Measurements from ENCODE around the gene CTSS.

CTSS gene

DNA sequence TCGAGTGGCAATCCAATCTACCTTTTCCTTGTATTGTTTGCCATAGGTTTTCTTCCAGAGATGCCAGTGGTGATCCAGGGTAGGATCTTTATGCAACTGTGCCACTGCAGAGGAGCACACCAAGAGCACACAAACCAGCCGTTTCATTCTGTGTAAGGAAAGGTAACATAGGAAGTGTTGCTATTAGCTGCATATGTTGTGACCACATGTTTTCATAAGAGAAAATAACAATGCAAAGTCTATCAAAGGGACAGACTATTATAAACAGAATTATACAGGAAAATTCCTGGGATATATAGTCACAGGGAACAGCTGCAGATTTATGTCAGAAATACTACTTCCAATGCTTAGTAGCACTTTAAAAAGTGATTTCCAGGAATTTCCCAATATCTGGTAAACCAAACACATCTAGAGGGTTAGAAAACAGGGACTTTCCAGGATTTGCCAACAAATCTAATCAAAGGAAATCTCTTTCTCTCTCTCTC lies 919 bp downstream of the CTSS start:
- DNase-seq (ENCODE audit: low spot score in 2 of 2) (no peak), ATAC-seq (replicated peaks; ENCODE audit: extremely low read depth, poor library complexity, severe bottlenecking) (peak; percentile 63)
- peaks cover 5% of the 10 kb centered on the region for H3K36me3 Mint-ChIP-seq (ENCODE audit: insufficient read depth)
- peaks cover 57% of the 10 kb centered on the region for H3K4me1 Mint-ChIP-seq
- no peaks in the 10 kb centered on the region for H3K9me3 Mint-ChIP-seq
- peak overlapping the region; percentile 93 for H3K4me3 Mint-ChIP-seq
- H3K27me3 Mint-ChIP-seq: no peaks in the 10 kb centered on the region
- H3K27ac Mint-ChIP-seq (ENCODE audit: low read depth): peak overlapping the region; percentile 99

DNA sequence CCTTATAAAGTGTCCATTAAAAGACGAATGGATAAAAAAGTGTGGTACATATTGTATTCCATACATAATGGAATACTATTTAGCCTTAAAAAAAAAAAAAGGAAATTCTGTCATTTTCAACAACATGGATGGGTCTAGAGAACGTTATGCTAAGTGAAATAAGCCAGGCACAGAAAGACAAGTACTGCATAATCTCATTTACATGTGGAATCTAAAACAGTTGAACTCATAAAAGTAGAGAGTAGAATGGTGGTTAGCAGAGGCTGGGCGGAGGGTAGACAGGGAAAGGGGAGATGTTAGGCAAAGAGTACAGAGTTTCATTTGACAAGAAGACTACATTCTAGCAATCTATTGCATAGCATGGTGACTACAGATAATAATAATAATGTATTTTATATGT lies 2.6 kb downstream of the CTSS start:
- peak overlapping the region; percentile 50 for H3K4me3 Mint-ChIP-seq
- H3K36me3 Mint-ChIP-seq (ENCODE audit: insufficient read depth): peaks cover 12% of the 10 kb centered on the region
- H3K4me1 Mint-ChIP-seq: peaks cover 64% of the 10 kb centered on the region

DNA sequence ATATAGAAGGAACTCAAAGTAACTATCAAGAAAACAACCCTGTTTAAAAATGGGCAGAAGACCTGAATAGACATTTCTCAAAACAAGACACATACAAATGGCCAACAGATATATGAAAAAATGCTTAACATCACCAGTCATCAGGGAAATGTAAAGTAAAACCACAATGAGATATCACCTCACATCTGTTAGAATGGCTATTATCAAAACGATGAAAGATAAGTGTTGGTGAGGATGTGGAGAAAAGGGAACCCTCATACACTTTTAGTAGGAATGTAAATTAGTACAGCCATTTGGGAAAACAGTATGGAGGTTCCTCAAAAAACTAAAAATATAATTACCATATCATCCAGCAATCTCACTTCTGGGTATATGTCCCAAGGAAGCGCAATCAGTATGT lies 3.0 kb downstream of the CTSS start:
- H3K36me3 Mint-ChIP-seq (ENCODE audit: insufficient read depth): peaks cover 17% of the 10 kb centered on the region
- no peak overlapping the region for H3K27ac Mint-ChIP-seq (ENCODE audit: low read depth)
- H3K4me3 Mint-ChIP-seq: peak overlapping the region; percentile 50
- DNase-seq (ENCODE audit: low spot score in 2 of 2) (no peak), ATAC-seq (replicated peaks; ENCODE audit: extremely low read depth, poor library complexity, severe bottlenecking) (no peak)
- H3K27me3 Mint-ChIP-seq: no peaks in the 10 kb centered on the region
- H3K9me3 Mint-ChIP-seq: no peaks in the 10 kb centered on the region
- H3K4me1 Mint-ChIP-seq: peaks cover 64% of the 10 kb centered on the region

More for the DNA sequence above, 2.6 kb downstream of the CTSS start:
- ATAC-seq (replicated peaks; ENCODE audit: extremely low read depth, poor library complexity, severe bottlenecking) (no peak), DNase-seq (ENCODE audit: low spot score in 2 of 2) (no peak)
- Mint-ChIP-seq H3K27ac (ENCODE audit: low read depth) (no peak overlapping the region), H3K27me3 (no peaks in the 10 kb centered on the region), H3K9me3 (no peaks in the 10 kb centered on the region)

DNA sequence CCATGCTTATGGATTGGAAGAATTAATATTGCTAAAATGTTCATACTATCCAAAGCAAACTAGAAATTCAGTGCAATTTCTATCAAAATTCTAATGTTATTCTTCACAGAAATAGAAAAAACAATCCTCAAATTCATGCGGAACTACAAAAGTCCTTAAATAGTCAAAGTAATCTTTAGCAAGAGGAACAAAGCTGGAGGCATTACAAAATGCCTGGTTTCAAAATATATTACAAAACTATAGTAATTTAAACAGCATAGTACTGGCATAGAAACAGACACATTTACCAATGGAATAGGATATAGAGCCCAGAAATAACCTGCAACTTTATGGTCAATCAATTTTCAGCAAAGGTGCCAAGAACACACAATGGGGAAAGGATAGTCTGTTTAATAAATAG lies 3.8 kb downstream of the CTSS start:
- H3K4me1 Mint-ChIP-seq: peaks cover 64% of the 10 kb centered on the region

DNA sequence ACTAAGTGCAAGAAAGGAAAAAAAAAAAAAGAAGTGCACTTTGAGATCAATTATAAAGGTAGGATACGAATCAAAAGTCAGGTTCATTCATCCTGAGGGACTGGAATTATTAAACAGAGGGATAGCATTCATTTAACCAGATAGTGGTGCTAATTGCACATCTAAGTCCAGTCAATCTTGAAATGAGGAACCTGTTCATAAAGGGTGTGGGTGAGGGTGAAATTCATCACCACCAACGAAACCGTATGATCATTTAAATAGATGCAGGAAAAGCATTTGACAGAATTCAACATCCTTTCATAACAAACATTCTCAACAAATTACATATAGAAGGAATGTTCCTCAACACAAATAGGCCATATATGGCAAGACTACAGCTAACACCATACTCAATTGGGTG lies 5.6 kb downstream of the CTSS start:
- H3K36me3 Mint-ChIP-seq (ENCODE audit: insufficient read depth): peaks cover 28% of the 10 kb centered on the region
- H3K9me3 Mint-ChIP-seq: no peaks in the 10 kb centered on the region
- DNase-seq (ENCODE audit: low spot score in 2 of 2): no peak
- peaks cover 54% of the 10 kb centered on the region for H3K4me1 Mint-ChIP-seq
- H3K27ac Mint-ChIP-seq (ENCODE audit: low read depth): no peak overlapping the region
- no peaks in the 10 kb centered on the region for H3K27me3 Mint-ChIP-seq
- no peak overlapping the region for H3K4me3 Mint-ChIP-seq
- ATAC-seq (replicated peaks; ENCODE audit: extremely low read depth, poor library complexity, severe bottlenecking): no peak

More for the DNA sequence above, 3.8 kb downstream of the CTSS start:
- peak overlapping the region; percentile 50 for H3K4me3 Mint-ChIP-seq
- H3K9me3 Mint-ChIP-seq: no peaks in the 10 kb centered on the region
- DNase-seq (ENCODE audit: low spot score in 2 of 2): no peak
- H3K27me3 Mint-ChIP-seq: no peaks in the 10 kb centered on the region
- ATAC-seq (replicated peaks; ENCODE audit: extremely low read depth, poor library complexity, severe bottlenecking): no peak
- peaks cover 22% of the 10 kb centered on the region for H3K36me3 Mint-ChIP-seq (ENCODE audit: insufficient read depth)
- no peak overlapping the region for H3K27ac Mint-ChIP-seq (ENCODE audit: low read depth)

DNA sequence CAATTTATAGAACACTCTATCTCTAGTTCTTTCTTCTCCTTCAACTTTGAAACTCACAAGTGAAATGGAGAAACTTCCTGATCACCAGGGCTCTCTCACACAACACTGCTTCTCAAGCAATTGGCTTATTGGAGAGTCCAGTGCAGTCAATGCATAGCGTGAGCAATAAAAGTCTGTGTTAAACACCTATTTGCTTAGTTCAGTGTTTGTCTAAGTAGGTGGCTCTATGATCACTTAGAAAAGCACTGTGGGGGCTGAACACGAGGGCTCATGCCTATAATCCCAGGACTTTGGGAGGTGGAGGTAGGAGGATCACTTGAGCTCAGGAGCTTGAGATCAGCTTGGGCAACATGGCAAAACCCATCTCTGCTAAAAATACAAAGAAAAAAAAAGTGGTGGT lies 12.2 kb downstream of the CTSS start:
- H3K36me3 Mint-ChIP-seq (ENCODE audit: insufficient read depth): peaks cover 69% of the 10 kb centered on the region
- H3K27ac Mint-ChIP-seq (ENCODE audit: low read depth): no peak overlapping the region

DNA sequence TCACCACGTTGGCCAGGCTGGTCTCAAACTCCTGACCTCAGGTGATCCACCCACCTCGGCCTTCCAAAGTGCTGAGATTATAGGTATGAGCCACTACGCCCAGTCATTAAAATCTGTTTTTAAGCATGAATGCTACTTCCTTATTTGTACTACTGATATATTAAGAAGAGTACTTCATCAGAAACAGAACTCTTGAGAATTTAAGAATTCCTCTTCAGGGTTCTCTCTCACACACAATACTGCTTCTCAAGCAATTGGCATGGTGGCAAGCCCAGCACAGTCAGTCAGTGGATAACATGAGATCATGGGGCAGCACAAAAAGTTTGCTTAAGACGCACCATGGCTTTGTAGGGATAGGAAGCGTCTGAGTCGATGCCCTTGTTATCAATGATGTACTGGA lies 14.1 kb downstream of the CTSS start:
- DNase-seq (ENCODE audit: low spot score in 2 of 2) (no peak), ATAC-seq (replicated peaks; ENCODE audit: extremely low read depth, poor library complexity, severe bottlenecking) (no peak)
- H3K36me3 Mint-ChIP-seq (ENCODE audit: insufficient read depth): peaks cover 53% of the 10 kb centered on the region
- no peak overlapping the region for H3K4me3 Mint-ChIP-seq
- H3K27me3 Mint-ChIP-seq: no peaks in the 10 kb centered on the region
- H3K9me3 Mint-ChIP-seq: no peaks in the 10 kb centered on the region
- no peaks in the 10 kb centered on the region for H3K4me1 Mint-ChIP-seq
- no peak overlapping the region for H3K27ac Mint-ChIP-seq (ENCODE audit: low read depth)

More for the DNA sequence above, 12.2 kb downstream of the CTSS start:
- Mint-ChIP-seq H3K9me3 (no peaks in the 10 kb centered on the region), H3K4me1 (no peaks in the 10 kb centered on the region), H3K4me3 (no peak overlapping the region), H3K27me3 (no peaks in the 10 kb centered on the region)
- DNase-seq (ENCODE audit: low spot score in 2 of 2): no peak
- no peak for ATAC-seq (replicated peaks; ENCODE audit: extremely low read depth, poor library complexity, severe bottlenecking)

DNA sequence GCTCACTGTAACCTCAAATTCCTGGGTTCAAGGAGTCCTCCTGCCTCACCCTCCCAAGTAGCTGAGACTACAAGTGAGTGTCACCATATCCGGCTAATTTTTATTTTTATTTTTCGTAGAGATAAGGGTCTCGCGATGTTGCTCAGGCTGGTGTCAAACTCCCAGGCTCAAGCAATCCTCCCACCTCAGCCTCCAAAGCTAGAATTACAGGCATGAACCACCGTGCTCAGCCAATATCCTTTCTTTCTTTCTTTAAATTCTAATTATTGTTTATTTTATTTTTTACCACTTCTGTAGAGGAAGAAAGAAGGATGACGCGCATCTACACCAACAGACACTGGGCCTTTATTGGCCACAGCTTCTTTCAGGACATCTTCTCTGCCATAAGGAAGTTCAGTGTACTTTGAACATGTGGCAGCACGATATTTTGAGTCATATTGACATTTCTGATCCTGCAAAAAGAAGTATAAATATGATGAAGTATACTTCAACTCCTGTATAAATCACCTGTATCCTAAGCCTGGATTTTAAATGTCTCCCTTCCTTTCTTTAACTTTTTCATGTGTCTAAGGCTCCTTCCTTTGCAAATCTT lies 15.8 kb downstream of the CTSS start:
- Mint-ChIP-seq H3K4me3 (no peak overlapping the region), H3K9me3 (no peaks in the 10 kb centered on the region), H3K36me3 (ENCODE audit: insufficient read depth) (peaks cover 47% of the 10 kb centered on the region), H3K4me1 (no peaks in the 10 kb centered on the region), H3K27me3 (no peaks in the 10 kb centered on the region), H3K27ac (ENCODE audit: low read depth) (no peak overlapping the region)
- ATAC-seq (replicated peaks; ENCODE audit: extremely low read depth, poor library complexity, severe bottlenecking) (no peak), DNase-seq (ENCODE audit: low spot score in 2 of 2) (no peak)

DNA sequence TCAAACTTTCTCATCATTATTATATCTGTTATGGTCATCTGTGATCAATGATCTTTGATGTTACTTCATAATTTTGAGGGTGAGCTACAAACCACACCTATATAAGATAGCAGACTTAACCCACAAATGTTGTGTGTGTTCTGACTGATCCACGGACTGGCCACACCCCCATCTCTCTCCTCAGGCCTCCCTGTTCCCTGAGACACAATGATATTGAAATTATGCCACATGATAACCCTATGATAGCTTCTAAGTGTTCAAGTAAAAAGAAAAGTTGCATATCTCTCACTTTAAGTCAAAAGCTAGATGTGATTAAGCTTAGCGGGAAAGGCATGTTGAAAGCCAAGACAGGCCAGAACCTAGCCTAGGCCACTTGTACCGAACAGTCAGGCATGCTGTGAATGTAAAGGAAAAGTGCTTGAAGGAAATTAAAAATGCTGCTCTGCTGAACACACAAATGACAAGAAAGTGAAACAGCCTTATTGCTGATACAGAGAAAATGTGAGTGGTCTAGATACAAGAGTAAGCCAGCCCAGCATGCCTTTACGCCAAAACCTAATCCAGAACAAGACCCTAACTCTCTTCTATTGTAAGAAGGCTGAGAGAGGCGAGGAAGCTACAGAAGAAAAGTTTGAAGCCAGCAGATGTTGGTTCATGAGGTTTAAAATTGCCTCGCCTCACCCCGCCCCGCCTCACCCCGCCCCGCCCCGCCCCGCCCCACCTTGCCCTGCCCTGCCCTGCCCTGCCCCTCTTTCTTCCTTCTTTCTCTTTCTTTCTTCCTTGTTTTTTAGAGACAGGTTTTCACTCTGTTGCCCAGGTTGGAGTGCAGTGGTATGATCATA lies 16.5 kb downstream of the CTSS start:
- no peak for DNase-seq (ENCODE audit: low spot score in 2 of 2)
- no peak for ATAC-seq (replicated peaks; ENCODE audit: extremely low read depth, poor library complexity, severe bottlenecking)
- Mint-ChIP-seq H3K27me3 (no peaks in the 10 kb centered on the region), H3K36me3 (ENCODE audit: insufficient read depth) (peaks cover 42% of the 10 kb centered on the region), H3K9me3 (no peaks in the 10 kb centered on the region), H3K27ac (ENCODE audit: low read depth) (no peak overlapping the region), H3K4me1 (no peaks in the 10 kb centered on the region), H3K4me3 (no peak overlapping the region)

DNA sequence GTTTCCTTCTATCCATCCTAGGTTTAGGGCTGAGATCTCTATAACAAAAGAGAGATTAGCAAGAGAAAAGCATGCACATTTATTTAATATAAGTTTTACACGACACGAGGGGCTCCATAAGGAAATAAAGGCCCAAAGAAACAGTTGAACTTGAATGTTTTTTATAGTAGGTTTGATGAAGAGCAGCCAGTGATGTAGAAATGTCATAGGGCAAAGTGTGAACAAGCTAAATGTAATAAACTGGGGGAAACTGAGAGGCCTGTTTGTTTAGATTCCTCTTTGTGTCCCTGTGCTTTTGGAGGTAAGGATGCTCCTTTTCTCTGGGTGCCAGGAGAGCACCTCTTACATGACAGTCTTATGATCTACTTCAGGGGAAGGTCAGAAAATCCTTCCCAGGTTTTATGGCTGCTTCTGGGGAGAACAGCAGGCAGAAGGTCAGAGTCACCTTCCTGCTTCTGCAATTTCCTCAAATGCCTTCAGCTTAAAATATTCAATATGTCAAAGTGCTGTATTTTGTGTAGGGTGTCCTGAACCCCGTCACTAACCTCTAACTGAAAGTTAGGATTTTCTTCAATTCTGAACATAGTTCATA lies 35.4 kb downstream of the CTSS start:
- Mint-ChIP-seq H3K27me3 (no peaks in the 10 kb centered on the region), H3K9me3 (no peaks in the 10 kb centered on the region), H3K4me1 (no peaks in the 10 kb centered on the region), H3K4me3 (no peak overlapping the region), H3K27ac (ENCODE audit: low read depth) (peak overlapping the region; percentile 44), H3K36me3 (ENCODE audit: insufficient read depth) (peaks cover 19% of the 10 kb centered on the region)
- ATAC-seq (replicated peaks; ENCODE audit: extremely low read depth, poor library complexity, severe bottlenecking) (no peak), DNase-seq (ENCODE audit: low spot score in 2 of 2) (no peak)

DNA sequence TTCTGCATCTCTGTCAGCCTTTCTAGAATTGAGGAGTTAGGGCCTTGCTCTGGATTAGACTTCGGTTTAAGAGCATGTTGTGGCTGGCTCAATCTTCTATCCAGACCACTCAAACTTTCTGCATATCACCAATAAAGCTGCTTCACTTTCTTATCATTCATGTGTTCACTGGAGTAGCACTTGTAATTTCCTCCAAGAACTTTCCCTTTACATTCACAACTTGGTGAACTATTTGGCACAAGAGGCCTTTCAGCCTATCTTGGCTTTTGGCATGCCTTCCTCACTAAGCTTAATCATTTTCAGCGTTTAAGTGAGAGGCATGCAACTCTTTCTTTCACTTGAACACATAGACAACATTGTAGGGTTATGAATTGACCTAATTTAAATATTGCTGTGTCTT lies 41.2 kb downstream of the CTSS start:
- ATAC-seq (replicated peaks; ENCODE audit: extremely low read depth, poor library complexity, severe bottlenecking) (no peak), DNase-seq (ENCODE audit: low spot score in 2 of 2) (no peak)
- no peaks in the 10 kb centered on the region for H3K9me3 Mint-ChIP-seq
- no peaks in the 10 kb centered on the region for H3K27me3 Mint-ChIP-seq
- no peak overlapping the region for H3K27ac Mint-ChIP-seq (ENCODE audit: low read depth)
- H3K4me3 Mint-ChIP-seq: no peak overlapping the region
- peaks cover 1% of the 10 kb centered on the region for H3K36me3 Mint-ChIP-seq (ENCODE audit: insufficient read depth)
- H3K4me1 Mint-ChIP-seq: no peaks in the 10 kb centered on the region

DNA sequence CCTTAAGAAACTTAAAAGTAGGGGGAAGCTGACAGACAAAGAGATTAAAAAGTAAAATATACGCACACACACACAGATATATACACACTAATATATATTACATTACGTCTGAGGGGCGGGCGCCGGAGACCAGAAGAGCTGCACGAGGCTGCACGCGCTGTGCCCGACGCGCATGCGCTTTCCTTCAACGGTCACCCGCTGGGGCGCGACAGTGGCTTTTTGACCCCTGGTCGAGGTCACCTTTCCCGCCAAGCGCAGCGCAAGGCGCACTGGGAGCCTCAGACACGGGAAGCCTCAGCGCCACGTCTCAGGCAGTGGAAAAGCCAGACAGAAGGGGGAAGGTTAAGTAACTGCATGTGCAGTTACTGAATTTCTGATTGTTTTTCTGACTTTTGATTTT lies 44.9 kb downstream of the CTSS start, which contains the start of gene HORMAD1:
HORMAD1 (minus strand) TSS at position 193 of the 400 bp plus-strand sequence. CDS start 1,390 bp downstream, outside the sequence.
- H3K27me3 Mint-ChIP-seq: no peaks in the 10 kb centered on the region
- peaks cover 6% of the 10 kb centered on the region for H3K4me1 Mint-ChIP-seq
- no peak for DNase-seq (ENCODE audit: low spot score in 2 of 2)
- no peak for ATAC-seq (replicated peaks; ENCODE audit: extremely low read depth, poor library complexity, severe bottlenecking)
- peaks cover 1% of the 10 kb centered on the region for H3K36me3 Mint-ChIP-seq (ENCODE audit: insufficient read depth)
- no peak within 1 kb of the TSS for H3K4me3 Mint-ChIP-seq
- H3K27ac Mint-ChIP-seq (ENCODE audit: low read depth): no peak within 1 kb of the TSS
- no peaks in the 10 kb centered on the region for H3K9me3 Mint-ChIP-seq

DNA sequence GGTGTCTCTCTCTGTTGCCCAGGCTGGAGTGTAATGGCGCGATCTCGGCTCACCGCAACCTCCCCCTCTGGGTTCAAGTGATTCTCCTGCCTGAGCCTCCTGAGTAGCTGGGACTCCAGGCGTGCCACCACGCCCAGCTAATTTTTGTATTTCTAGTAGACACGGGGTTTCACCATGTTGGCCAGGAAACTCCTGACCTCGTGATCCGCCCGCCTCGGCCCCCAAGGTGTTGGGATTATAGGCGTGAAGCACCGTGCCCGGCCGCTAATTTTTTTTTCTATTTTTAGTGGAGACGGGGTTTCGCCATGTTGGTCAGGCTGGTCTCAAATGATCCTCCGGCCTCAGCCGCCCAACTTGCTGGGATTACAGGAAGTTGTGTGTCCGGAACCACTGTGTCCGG lies 45.5 kb downstream of the CTSS start:
- ATAC-seq (replicated peaks; ENCODE audit: extremely low read depth, poor library complexity, severe bottlenecking): no peak
- DNase-seq (ENCODE audit: low spot score in 2 of 2): no peak
- H3K4me1 Mint-ChIP-seq: peaks cover 6% of the 10 kb centered on the region
- H3K27me3 Mint-ChIP-seq: no peaks in the 10 kb centered on the region
- H3K4me3 Mint-ChIP-seq: no peak overlapping the region
- H3K36me3 Mint-ChIP-seq (ENCODE audit: insufficient read depth): peaks cover 1% of the 10 kb centered on the region
- H3K27ac Mint-ChIP-seq (ENCODE audit: low read depth): no peak overlapping the region
- no peaks in the 10 kb centered on the region for H3K9me3 Mint-ChIP-seq

Measured in central memory CD8-positive, alpha-beta T cell (primary cell).